ENCODE data around the gene MSGN1.

The MSGN1 gene
- 0 reads per million in 2 donors for total RNA-seq

- DNase-seq, result no peak
These were observed at the start of gene MSGN1 for GRCh38 chr2:17816396-17817245. MSGN1 (plus strand) TSS chr2:17816460; CDS start chr2:17816519, 59 bp downstream.

GRCh38 chr2:17768894-17769293 lies 47.4 kb upstream of the MSGN1 start:
- DNase-seq, result no peak

GRCh38 chr2:17771956-17772355 lies 44.3 kb upstream of the MSGN1 start:
- DNase-seq, result no peak

- DNase-seq, result no peak
These were observed 43.7 kb upstream of the MSGN1 start for GRCh38 chr2:17772532-17772931.

GRCh38 chr2:17780546-17780945 lies 35.7 kb upstream of the MSGN1 start:
- DNase-seq, result no peak

- no peak for DNase-seq
These were observed 34.8 kb upstream of the MSGN1 start for GRCh38 chr2:17781482-17781881.

GRCh38 chr2:17786727-17787126 lies 29.5 kb upstream of the MSGN1 start:
- no peak for DNase-seq

- no peak for DNase-seq
These were observed 27.5 kb upstream of the MSGN1 start for GRCh38 chr2:17788773-17789172.

GRCh38 chr2:17790536-17790935 lies 25.7 kb upstream of the MSGN1 start:
- no peak for DNase-seq

GRCh38 chr2:17791121-17791816 lies 25.0 kb upstream of the MSGN1 start:
- no peak for DNase-seq

GRCh38 chr2:17791817-17792130 lies 24.5 kb upstream of the MSGN1 start:
- DNase-seq, result no peak

- DNase-seq, result no peak
These were observed 23.7 kb upstream of the MSGN1 start for GRCh38 chr2:17792515-17792914.

- DNase-seq, result no peak
These were observed 23.0 kb upstream of the MSGN1 start for GRCh38 chr2:17793296-17793695.

- no peak for DNase-seq
These were observed 22.4 kb upstream of the MSGN1 start for GRCh38 chr2:17793803-17794354.

GRCh38 chr2:17795309-17795708 lies 21.0 kb upstream of the MSGN1 start:
- no peak for DNase-seq

GRCh38 chr2:17798338-17798737 lies 17.9 kb upstream of the MSGN1 start:
- DNase-seq, result no peak

- DNase-seq, result no peak
These were observed 16.7 kb upstream of the MSGN1 start for GRCh38 chr2:17799301-17800120.

- no peak for DNase-seq
These were observed 16.0 kb upstream of the MSGN1 start for GRCh38 chr2:17800219-17800618.

GRCh38 chr2:17800693-17801458 lies 15.4 kb upstream of the MSGN1 start:
- DNase-seq, result no peak

- no peak for DNase-seq
These were observed 12.8 kb upstream of the MSGN1 start for GRCh38 chr2:17803497-17803896.

GRCh38 chr2:17804358-17804757 lies 11.9 kb upstream of the MSGN1 start:
- no peak for DNase-seq

GRCh38 chr2:17805166-17805565 lies 11.1 kb upstream of the MSGN1 start:
- no peak for DNase-seq

Measured in T-helper 9 cell (primary cell).